Renal pelvis (tissue), 4 donors: ENCODE measurements around the gene EVPL. TPM values are rescaled to one million over a fixed set of nuclear protein-coding genes. Genes with fewer than 3 reads are reported as not detected.
"Not testable (repeated sequence)": the region's sequence is repeated elsewhere in the genome, so short reads cannot be mapped to it uniquely, and the experiment has no call there.

Experiments
- DNase-seq: peaks from one replicate; pipeline ENCODE4 v3.0.0-alpha.2; 2013
- polyA plus RNA-seq, 3 donors: library from polyadenylated mRNA; unstranded; fragments of 120-200 nt; gene quantifications; one replicate each; pipeline ENCODE4 v1.2.1, GENCODE V29; 2013; ENCODE audit not compliant: insufficient read length in 3 of 3

Gene EVPL
- polyA plus RNA-seq, 3 donors, result 24.4 to 25.9 (median 25.4) TPM

GRCh38 chr17:76049836-76050537 is 22.9 kb upstream of the EVPL start:
- DNase-seq, result no peak

GRCh38 chr17:76049239-76049638 is 22.1 kb upstream of the EVPL start:
- DNase-seq, result no peak

GRCh38 chr17:76048711-76049110 is 21.6 kb upstream of the EVPL start:
- DNase-seq, result no peak

GRCh38 chr17:76048025-76048605 is 21.0 kb upstream of the EVPL start:
- DNase-seq, result no peak

- DNase-seq, result no peak
These were observed 19.0 kb upstream of the EVPL start for GRCh38 chr17:76046064-76046463.

- DNase-seq, result not testable (repeated sequence)
These were observed 17.4 kb upstream of the EVPL start for GRCh38 chr17:76044475-76045007.

GRCh38 chr17:76042868-76043267 is 15.8 kb upstream of the EVPL start:
- DNase-seq, result not testable (repeated sequence)

GRCh38 chr17:76040376-76040775 is 13.3 kb upstream of the EVPL start:
- no peak for DNase-seq

GRCh38 chr17:76039121-76039520 is 12.0 kb upstream of the EVPL start:
- no peak for DNase-seq

GRCh38 chr17:76038050-76038449 is 10.9 kb upstream of the EVPL start:
- no peak for DNase-seq

GRCh38 chr17:76036497-76037261 is 9.6 kb upstream of the EVPL start:
- DNase-seq, result no peak

- DNase-seq, result no peak
These were observed 7.6 kb upstream of the EVPL start for GRCh38 chr17:76034428-76035350.

- DNase-seq, result no peak
These were observed 6.0 kb upstream of the EVPL start for GRCh38 chr17:76033139-76033538.

- no peak for DNase-seq
These were observed 5.6 kb upstream of the EVPL start for GRCh38 chr17:76032780-76033108.

- DNase-seq, result no peak
These were observed 5.1 kb upstream of the EVPL start for GRCh38 chr17:76032073-76032779.

- DNase-seq, result no peak
These were observed 370 bp downstream of the EVPL start for GRCh38 chr17:76026714-76027158.

- DNase-seq, result no peak
These were observed 1.8 kb downstream of the EVPL start for GRCh38 chr17:76025294-76025693.

- no peak for DNase-seq
These were observed 2.8 kb downstream of the EVPL start for GRCh38 chr17:76024353-76024752.

GRCh38 chr17:76023900-76024237 is 3.2 kb downstream of the EVPL start:
- no peak for DNase-seq

GRCh38 chr17:76022973-76023899 is 3.9 kb downstream of the EVPL start:
- DNase-seq, result no peak
